Type B pancreatic cell (in vitro differentiated cells): ENCODE data around the gene PLA2G2E. TPM values are rescaled to one million over a fixed set of nuclear protein-coding genes. Genes with fewer than 3 reads are reported as not detected.

ENCODE experiments used
- DNase-seq: peaks from one replicate; pipeline ENCODE4 v3.0.0; 2021; ENCODE audit warnings: mixed read lengths; ENCODE audit not compliant: unreplicated experiment; ENCODE audit errors: extremely low spot score
- H3K27ac Mint-ChIP-seq: 2 replicates; pipeline ENCODE4 v1.8.0; 2021; ENCODE audit warnings: mild to moderate bottlenecking, mixed read lengths
- H3K27me3 Mint-ChIP-seq: 2 replicates; pipeline ENCODE4 v1.8.0; 2021; ENCODE audit warnings: mixed read lengths
- H3K36me3 Mint-ChIP-seq: 2 replicates; pipeline ENCODE4 v1.8.0; 2021; ENCODE audit warnings: mixed read lengths
- H3K4me1 Mint-ChIP-seq: one replicate; pipeline ENCODE4 v1.8.0; 2021; ENCODE audit warnings: mixed read lengths; ENCODE audit not compliant: unreplicated experiment
- H3K4me3 Mint-ChIP-seq: 2 replicates; pipeline ENCODE4 v1.8.0; 2021; ENCODE audit warnings: mild to moderate bottlenecking, mixed read lengths
- H3K9me3 Mint-ChIP-seq: 2 replicates; pipeline ENCODE4 v1.8.0; 2021; ENCODE audit warnings: mixed read lengths
- total RNA-seq: library from RNA; stranded (reverse); gene quantifications from 2 replicates; pipeline ENCODE4 v1.2.1, GENCODE V29; 2021; ENCODE audit warnings: low replicate concordance
- TF ChIP-seq, protein P1 (sequence below): fragments of 200-600 bp; sonication (generic); conservative IDR thresholded peaks from 2 replicates; pipeline ENCODE4 v1.5.0; 2021; ENCODE audit warnings: antibody characterized with exemption, mild to moderate bottlenecking

PLA2G2E gene
- total RNA-seq, 1 donor from 2014 or later: not detected

- Mint-ChIP-seq H3K36me3 (peaks cover 19% of the 10 kb centered on the region), H3K9me3 (no peaks in the 10 kb centered on the region), H3K27me3 (no peaks in the 10 kb centered on the region), H3K4me1 (peaks cover 10% of the 10 kb centered on the region), H3K4me3 (no peak overlapping the region), H3K27ac (no peak overlapping the region)
- DNase-seq: no peak
- TF ChIP-seq, protein P1, sequence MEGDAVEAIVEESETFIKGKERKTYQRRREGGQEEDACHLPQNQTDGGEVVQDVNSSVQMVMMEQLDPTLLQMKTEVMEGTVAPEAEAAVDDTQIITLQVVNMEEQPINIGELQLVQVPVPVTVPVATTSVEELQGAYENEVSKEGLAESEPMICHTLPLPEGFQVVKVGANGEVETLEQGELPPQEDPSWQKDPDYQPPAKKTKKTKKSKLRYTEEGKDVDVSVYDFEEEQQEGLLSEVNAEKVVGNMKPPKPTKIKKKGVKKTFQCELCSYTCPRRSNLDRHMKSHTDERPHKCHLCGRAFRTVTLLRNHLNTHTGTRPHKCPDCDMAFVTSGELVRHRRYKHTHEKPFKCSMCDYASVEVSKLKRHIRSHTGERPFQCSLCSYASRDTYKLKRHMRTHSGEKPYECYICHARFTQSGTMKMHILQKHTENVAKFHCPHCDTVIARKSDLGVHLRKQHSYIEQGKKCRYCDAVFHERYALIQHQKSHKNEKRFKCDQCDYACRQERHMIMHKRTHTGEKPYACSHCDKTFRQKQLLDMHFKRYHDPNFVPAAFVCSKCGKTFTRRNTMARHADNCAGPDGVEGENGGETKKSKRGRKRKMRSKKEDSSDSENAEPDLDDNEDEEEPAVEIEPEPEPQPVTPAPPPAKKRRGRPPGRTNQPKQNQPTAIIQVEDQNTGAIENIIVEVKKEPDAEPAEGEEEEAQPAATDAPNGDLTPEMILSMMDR: no peak
These were observed 31.3 kb downstream of the PLA2G2E start for GRCh38 chr1:19892129-19892528.

DNA sequence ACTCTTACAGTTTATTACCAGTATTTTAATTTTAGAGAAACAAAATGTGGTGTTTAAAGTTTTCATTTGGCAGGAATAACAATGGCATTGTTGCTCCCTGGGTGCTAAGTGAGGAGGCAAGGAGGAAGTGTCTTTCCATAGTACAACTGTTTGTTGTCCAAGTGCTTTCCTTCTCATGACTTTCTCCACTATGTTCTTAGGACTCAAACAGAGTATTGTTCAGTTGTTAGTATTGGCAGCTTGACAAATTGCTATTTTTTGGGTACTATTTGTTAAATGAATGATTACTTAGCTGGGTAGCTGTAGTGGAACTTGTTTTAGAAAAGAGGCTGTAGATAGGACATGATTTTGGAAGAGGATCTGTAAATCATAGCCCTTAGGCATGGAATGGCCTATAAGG lies 33.8 kb downstream of the PLA2G2E start:
- Mint-ChIP-seq H3K4me3 (no peak overlapping the region), H3K4me1 (peaks cover 14% of the 10 kb centered on the region), H3K9me3 (no peaks in the 10 kb centered on the region), H3K36me3 (peaks cover 19% of the 10 kb centered on the region), H3K27me3 (no peaks in the 10 kb centered on the region), H3K27ac (no peak overlapping the region)
- TF ChIP-seq, protein P1: no peak
- no peak for DNase-seq

- Mint-ChIP-seq H3K27ac (no peak overlapping the region), H3K4me1 (peaks cover 26% of the 10 kb centered on the region), H3K27me3 (no peaks in the 10 kb centered on the region), H3K36me3 (peaks cover 18% of the 10 kb centered on the region), H3K4me3 (no peak overlapping the region), H3K9me3 (no peaks in the 10 kb centered on the region)
- TF ChIP-seq, protein P1: no peak
- no peak for DNase-seq
These were observed 35.3 kb downstream of the PLA2G2E start for GRCh38 chr1:19888112-19888511.

DNA sequence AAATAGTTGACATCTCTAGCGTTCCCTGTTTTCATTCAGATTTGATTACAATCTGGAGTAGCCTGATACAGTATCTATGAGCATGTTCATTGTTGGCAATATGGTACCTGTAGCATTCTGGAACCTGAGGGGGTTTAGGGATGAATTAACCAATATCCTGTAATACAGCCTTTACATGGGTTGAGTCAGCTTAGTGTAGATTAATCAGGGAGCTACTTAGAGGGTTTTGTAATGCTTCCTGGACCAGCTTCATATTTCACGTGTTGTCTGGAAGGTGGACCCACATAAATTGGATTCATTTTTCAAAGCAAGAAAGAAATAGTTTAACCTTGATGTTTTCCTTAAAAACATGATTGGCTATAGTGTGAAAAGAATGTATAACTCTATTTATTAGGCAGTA lies 37.6 kb downstream of the PLA2G2E start:
- TF ChIP-seq, protein P1: no peak
- peaks cover 32% of the 10 kb centered on the region for H3K4me1 Mint-ChIP-seq
- H3K27me3 Mint-ChIP-seq: no peaks in the 10 kb centered on the region
- H3K36me3 Mint-ChIP-seq: peaks cover 4% of the 10 kb centered on the region
- no peak for DNase-seq
- H3K4me3 Mint-ChIP-seq: no peak overlapping the region
- peaks cover 5% of the 10 kb centered on the region for H3K9me3 Mint-ChIP-seq
- H3K27ac Mint-ChIP-seq: no peak overlapping the region

GRCh38 chr1:19884312-19884711 lies 39.1 kb downstream of the PLA2G2E start:
- Mint-ChIP-seq H3K36me3 (peaks cover 4% of the 10 kb centered on the region), H3K27ac (no peak overlapping the region), H3K27me3 (no peaks in the 10 kb centered on the region), H3K4me1 (peaks cover 32% of the 10 kb centered on the region), H3K4me3 (peak overlapping the region; percentile 90), H3K9me3 (peaks cover 5% of the 10 kb centered on the region)
- TF ChIP-seq, protein P1: no peak
- DNase-seq: no peak
